Naive B cell (primary cell): ENCODE data around the gene RNF40. TPM values are rescaled to one million over a fixed set of nuclear protein-coding genes. Genes with fewer than 3 reads are reported as not detected.

Experiments used
- ATAC-seq, 2 donors: fragments of 150-1000 bp; cut with Tn5 transposase; 2 replicates each; pipeline ENCODE4 v1.10.0; 2021; ENCODE audit warnings: low read depth in 2 of 2, mild to moderate bottlenecking in 2 of 2, moderate library complexity in 2 of 2
- DNase-seq: peaks from one replicate; pipeline ENCODE4 v3.0.0; 2022
- H3K27ac Mint-ChIP-seq, 6 donors: one replicate each; pipeline ENCODE4 v1.8.0; 2020 to 2022; ENCODE audit warnings: mild to moderate bottlenecking in 6 of 6, mixed read lengths in 6 of 6, moderate library complexity in 5 of 6, inconsistent platforms in 2 of 6
- H3K27me3 Mint-ChIP-seq, 3 donors: one replicate each; pipeline ENCODE4 v1.8.0; 2021 to 2022; ENCODE audit warnings: mixed read lengths in 3 of 3, mild to moderate bottlenecking in 1 of 3
- H3K36me3 Mint-ChIP-seq, 2 donors: one replicate each; pipeline ENCODE4 v1.8.0; 2020 to 2022; ENCODE audit warnings: mixed read lengths in 2 of 2, inconsistent platforms in 1 of 2, mild to moderate bottlenecking in 1 of 2
- H3K4me1 Mint-ChIP-seq, 3 donors: one replicate each; pipeline ENCODE4 v1.8.0; 2020 to 2022; ENCODE audit warnings: mixed read lengths in 3 of 3, inconsistent platforms in 1 of 3, mild to moderate bottlenecking in 1 of 3, moderate library complexity in 1 of 3
- H3K4me3 Mint-ChIP-seq, 8 donors: one replicate each; pipeline ENCODE4 v1.8.0; 2020 to 2022; ENCODE audit warnings: mild to moderate bottlenecking in 8 of 8, mixed read lengths in 8 of 8, moderate library complexity in 8 of 8, inconsistent platforms in 2 of 8
- H3K9me3 Mint-ChIP-seq, 7 donors: one replicate each; pipeline ENCODE4 v1.8.0; 2020 to 2022; ENCODE audit warnings: mixed read lengths in 7 of 7, mild to moderate bottlenecking in 5 of 7, inconsistent platforms in 2 of 7, moderate library complexity in 1 of 7
- polyA plus RNA-seq, 6 donors: library from polyadenylated mRNA; unstranded; fragments of 300-500 nt; fragmentation: Illumina TruSeq; gene quantifications; one replicate each; pipeline ENCODE4 v1.2.3, GENCODE V29; 2021; ENCODE audit warnings: low read depth in 6 of 6

RNF40 gene
- polyA plus RNA-seq, 6 donors from 2014 or later = 15.0 to 51.6 (median 28.8) TPM

DNA sequence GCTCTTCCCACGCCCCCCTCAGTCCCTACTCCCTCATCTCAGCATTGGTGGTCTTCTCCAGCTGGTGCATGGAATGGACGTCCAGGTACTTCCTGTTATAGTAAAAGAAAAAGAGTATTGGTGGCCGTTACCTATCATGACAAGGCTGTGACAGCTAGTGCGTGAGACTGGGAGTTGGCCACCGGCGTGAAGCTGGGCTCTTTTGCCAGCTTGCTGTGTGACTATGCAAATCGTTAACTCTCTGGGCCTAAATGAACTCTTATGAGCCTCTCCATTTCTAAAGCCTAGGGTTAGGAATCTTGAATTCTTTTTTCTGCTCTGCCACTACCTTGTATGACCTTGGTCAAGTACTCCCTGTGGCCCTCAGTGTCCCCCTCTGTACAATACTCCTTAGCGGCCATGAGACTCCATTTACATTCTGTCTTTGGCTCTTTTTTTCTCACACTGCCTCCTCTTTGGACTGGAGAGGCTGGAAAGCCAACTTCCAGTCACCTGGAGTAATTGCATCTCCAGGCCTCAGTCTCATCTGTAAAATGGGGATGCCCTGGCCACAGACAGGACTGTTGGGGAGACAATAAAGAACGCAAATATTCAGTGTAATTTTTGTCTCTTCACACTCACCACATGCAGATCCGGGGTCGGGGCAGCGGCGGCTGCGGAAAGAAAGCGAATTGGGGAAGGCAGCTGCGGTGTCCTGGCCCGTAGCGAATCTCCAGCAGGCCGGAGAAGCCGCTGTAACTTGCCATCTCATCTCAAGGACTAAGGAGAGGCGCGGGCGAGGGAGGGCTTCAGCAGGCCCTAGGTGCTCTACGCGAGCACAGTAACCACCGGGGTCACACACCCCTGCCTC lies 1.3 kb upstream of the RNF40 start:
- H3K9me3 Mint-ChIP-seq = no peaks in the 10 kb centered on the region
- peaks cover 29 to 41% (median 38%) of the 10 kb centered on the region in 3 donors for H3K4me1 Mint-ChIP-seq
- no peak for DNase-seq
- H3K27me3 Mint-ChIP-seq = no peaks in the 10 kb centered on the region
- ATAC-seq = no peak
- peak overlapping the region; percentile 60 to 99 (median 94) for H3K27ac Mint-ChIP-seq
- H3K36me3 Mint-ChIP-seq = peaks cover 0 to 4% of the 10 kb centered on the region in 2 donors
- H3K4me3 Mint-ChIP-seq = peak overlapping the region; percentile 93 to 98 (median 98)

DNA sequence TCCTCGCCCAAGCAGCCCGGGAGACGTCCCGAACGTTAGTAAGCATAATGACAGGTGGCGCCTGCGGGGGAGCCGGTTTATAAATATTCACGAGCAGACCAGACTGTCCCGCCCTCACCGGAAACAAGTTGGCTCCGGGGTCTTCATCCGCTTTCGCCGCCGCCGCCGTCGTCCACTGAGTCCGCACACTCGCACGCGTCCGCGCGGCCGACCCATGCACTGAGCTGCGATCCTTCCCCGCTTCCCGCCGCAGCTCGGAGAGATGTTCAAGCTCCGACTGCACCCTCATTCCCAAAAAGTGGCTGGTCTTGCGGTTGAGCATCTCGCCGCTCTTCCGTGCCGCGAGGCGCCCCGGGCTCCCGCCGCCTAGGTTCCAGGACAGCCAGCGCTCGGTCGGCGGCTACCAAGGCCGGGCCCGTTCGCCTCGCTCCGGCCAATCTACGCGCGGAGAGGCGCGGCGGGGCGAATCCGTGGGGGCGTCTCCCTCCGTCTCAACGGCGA lies 645 bp upstream of the RNF40 start:
- Mint-ChIP-seq H3K4me1 (peaks cover 29 to 41% (median 38%) of the 10 kb centered on the region in 3 donors), H3K36me3 (peaks cover 0 to 4% of the 10 kb centered on the region in 2 donors), H3K27ac (peak overlapping the region; percentile 90 to 99 (median 96)), H3K9me3 (no peaks in the 10 kb centered on the region), H3K27me3 (no peaks in the 10 kb centered on the region), H3K4me3 (peak overlapping the region; percentile 93 to 98 (median 98))
- DNase-seq = peak; percentile 63
- ATAC-seq = peak; percentile 46 to 57

DNA sequence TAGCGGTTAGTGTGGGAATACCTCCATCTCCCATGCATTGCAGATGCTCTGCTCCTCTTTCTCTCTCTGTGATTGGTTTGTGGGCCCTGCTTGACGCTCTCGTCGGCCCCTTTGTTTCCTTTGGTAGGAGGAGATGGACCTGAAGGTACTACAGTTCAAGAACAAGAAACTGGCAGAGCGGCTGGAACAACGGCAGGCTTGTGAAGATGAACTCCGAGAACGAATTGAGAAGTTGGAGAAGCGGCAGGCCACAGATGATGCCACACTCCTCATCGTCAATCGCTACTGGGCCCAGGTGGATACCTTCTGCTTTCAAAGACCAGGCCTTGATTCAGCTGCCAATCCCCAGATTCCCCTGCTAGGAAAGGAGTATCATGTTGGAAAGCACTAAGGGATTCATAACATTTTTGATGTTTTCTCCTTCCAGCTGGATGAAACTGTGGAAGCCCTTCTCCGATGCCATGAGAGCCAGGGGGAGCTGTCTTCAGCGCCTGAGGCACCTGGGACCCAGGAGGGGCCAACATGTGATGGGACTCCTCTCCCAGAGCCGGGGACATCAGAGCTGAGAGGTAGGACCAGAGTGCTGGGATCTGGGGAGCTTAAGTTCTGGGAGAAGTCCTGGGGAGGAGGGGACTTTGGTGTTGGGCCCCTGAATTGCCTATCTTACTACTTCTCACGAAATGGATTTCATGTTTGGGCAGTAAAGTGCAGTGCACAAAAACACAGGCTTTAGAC lies 1.0 kb downstream of the RNF40 start:
- DNase-seq = no peak
- H3K9me3 Mint-ChIP-seq = no peaks in the 10 kb centered on the region
- peak overlapping the region; percentile 93 to 98 (median 98) for H3K4me3 Mint-ChIP-seq
- peaks cover 29 to 41% (median 38%) of the 10 kb centered on the region in 3 donors for H3K4me1 Mint-ChIP-seq
- peaks cover 8 to 9% of the 10 kb centered on the region in 2 donors for H3K36me3 Mint-ChIP-seq
- H3K27ac Mint-ChIP-seq = peak overlapping the region in 4 of 6 donors; percentile 91 to 98 (median 96)
- no peaks in the 10 kb centered on the region for H3K27me3 Mint-ChIP-seq
- no peak for ATAC-seq

DNA sequence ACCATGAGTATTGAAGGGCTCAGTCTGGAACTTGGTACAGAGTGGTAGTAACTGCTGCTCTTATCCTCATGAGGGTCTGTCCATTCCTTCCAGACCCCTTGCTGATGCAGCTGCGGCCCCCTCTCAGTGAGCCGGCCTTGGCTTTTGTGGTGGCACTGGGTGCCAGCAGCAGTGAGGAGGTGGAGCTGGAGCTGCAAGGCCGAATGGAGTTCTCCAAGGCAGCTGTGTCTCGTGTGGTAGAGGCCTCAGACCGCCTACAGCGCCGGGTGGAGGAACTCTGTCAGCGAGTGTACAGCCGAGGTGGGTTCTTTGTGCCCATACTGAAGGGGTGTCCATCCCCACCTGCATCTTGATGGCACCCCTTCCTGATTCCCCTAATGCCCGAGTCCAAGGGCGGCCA lies 2.0 kb downstream of the RNF40 start:
- DNase-seq (no peak), ATAC-seq (no peak)
- H3K36me3 Mint-ChIP-seq = peaks cover 16 to 17% of the 10 kb centered on the region in 2 donors
- peak overlapping the region in 6 of 8 donors; percentile 44 to 98 (median 95) for H3K4me3 Mint-ChIP-seq
- H3K4me1 Mint-ChIP-seq = peaks cover 29 to 34% (median 33%) of the 10 kb centered on the region in 3 donors
- H3K9me3 Mint-ChIP-seq = no peaks in the 10 kb centered on the region
- H3K27me3 Mint-ChIP-seq = no peaks in the 10 kb centered on the region
- no peak overlapping the region for H3K27ac Mint-ChIP-seq

DNA sequence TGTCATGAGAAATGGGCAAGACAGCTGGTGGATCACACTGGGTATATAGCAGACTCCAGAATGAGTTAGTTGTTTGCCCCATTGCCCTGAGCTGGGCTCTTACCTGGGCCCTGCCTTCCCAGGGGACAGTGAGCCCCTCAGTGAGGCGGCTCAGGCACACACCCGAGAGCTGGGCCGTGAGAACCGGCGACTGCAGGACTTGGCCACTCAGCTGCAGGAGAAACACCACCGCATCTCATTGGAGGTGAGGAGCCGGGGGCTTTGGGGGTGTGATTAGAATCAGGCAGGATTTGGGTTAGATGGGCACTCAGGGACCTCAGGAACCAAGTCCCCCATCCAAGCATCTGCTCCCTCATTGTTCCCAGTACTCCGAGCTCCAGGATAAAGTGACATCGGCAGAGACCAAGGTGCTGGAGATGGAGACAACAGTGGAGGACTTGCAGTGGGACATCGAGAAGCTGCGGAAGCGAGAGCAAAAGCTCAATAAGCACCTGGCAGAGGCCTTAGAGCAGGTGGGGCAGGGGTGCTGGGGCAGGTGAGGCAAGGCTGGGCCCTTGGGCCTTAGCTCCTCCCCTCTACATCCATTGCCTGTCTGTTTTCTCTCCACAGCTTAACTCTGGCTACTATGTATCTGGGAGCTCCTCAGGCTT lies 2.8 kb downstream of the RNF40 start:
- Mint-ChIP-seq H3K9me3 (no peaks in the 10 kb centered on the region), H3K4me3 (peak overlapping the region in 3 of 8 donors; percentile 30 to 77 (median 44)), H3K4me1 (peaks cover 26 to 32% (median 28%) of the 10 kb centered on the region in 3 donors), H3K27me3 (no peaks in the 10 kb centered on the region), H3K27ac (peak overlapping the region in 1 of 6 donors; percentile 72), H3K36me3 (peaks cover 17% of the 10 kb centered on the region in 2 donors)
- ATAC-seq (no peak), DNase-seq (no peak)

DNA sequence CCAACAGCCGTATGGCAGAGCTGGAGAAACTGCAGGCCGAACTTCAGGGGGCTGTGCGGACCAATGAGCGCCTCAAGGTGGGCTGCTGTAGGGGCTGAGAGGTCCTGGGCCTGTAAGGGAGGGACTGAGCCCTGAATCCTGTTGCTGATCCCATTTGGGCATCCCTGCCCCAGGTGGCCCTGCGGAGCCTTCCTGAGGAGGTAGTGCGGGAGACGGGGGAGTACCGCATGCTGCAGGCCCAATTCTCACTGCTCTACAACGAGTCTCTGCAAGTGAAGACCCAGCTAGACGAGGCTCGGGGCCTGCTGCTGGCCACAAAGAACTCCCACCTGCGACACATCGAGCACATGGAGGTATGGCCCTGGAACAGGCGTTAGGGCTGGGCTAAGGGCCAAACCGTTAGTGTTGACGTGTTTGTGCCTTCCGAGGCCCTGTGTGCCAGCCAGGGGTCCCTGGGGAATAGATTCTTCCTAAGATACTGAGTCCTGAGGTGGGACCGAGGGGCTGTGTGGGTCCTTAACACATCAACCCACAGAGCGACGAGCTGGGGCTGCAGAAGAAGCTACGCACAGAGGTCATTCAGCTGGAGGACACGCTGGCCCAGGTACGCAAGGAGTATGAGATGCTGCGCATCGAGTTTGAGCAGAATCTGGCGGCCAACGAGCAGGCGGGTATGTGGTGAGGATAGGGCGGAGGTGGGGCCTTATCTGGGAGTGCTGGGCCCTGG lies 4.2 kb downstream of the RNF40 start:
- Mint-ChIP-seq H3K4me1 (peaks cover 16 to 22% (median 21%) of the 10 kb centered on the region in 3 donors), H3K36me3 (peaks cover 17% of the 10 kb centered on the region in 2 donors), H3K27me3 (no peaks in the 10 kb centered on the region), H3K4me3 (peak overlapping the region in 1 of 8 donors; percentile 43), H3K27ac (no peak overlapping the region), H3K9me3 (no peaks in the 10 kb centered on the region)
- no peak for ATAC-seq
- DNase-seq = no peak

DNA sequence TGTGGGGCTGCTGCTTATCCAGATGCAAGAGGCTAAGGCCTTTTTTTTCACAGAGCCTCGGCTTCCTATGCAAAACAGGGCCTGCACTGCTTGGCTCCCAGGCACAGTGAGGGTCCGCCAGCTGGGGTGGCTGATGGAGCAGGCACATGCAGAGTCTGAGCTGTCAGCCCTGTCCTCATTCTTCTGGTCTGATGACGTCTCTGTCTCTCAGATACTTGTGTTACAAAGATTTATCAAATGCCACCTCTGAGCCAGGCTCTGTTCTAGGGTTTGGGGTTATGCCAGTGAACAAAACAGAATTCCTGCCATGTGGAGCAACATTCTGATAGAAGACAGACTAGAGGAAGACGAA lies 4.8 kb downstream of the RNF40 start:
- Mint-ChIP-seq H3K4me3 (peak overlapping the region in 2 of 8 donors; percentile 43 to 69), H3K36me3 (peaks cover 17 to 20% of the 10 kb centered on the region in 2 donors), H3K4me1 (peaks cover 16 to 22% (median 20%) of the 10 kb centered on the region in 3 donors), H3K27me3 (no peaks in the 10 kb centered on the region), H3K9me3 (no peaks in the 10 kb centered on the region), H3K27ac (no peak overlapping the region)
- no peak for ATAC-seq
- DNase-seq = no peak

DNA sequence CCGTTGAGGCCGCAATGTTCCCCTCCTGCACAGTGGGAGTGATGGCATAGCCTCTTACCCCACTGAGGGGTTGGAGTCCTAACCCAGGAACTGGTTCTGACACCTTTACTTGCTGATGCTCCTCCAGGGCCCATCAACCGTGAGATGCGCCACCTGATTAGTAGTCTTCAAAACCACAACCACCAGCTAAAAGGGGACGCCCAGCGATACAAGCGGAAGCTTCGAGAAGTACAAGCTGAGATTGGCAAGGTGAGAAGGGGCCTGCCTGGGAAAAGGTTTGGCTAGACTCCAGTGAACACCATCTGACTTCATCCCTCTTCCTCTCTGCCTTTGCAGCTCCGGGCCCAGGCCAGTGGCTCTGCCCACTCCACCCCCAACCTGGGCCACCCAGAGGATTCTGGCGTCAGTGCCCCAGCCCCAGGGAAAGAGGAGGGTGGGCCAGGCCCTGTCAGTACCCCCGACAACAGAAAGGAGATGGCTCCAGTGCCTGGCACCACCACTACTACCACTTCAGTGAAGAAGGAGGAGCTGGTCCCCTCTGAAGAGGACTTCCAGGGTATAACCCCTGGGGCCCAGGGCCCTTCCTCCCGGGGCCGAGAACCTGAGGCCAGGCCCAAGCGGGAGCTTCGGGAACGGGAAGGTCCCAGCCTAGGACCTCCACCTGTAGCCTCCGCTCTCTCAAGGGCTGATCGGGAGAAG lies 5.8 kb downstream of the RNF40 start:
- peak; percentile 66 to 79 for ATAC-seq
- DNase-seq = no peak
- no peaks in the 10 kb centered on the region for H3K27me3 Mint-ChIP-seq
- H3K9me3 Mint-ChIP-seq = no peaks in the 10 kb centered on the region
- peaks cover 17 to 30% of the 10 kb centered on the region in 2 donors for H3K36me3 Mint-ChIP-seq
- H3K27ac Mint-ChIP-seq = no peak overlapping the region
- H3K4me3 Mint-ChIP-seq = no peak overlapping the region
- H3K4me1 Mint-ChIP-seq = peaks cover 17 to 24% (median 22%) of the 10 kb centered on the region in 3 donors

DNA sequence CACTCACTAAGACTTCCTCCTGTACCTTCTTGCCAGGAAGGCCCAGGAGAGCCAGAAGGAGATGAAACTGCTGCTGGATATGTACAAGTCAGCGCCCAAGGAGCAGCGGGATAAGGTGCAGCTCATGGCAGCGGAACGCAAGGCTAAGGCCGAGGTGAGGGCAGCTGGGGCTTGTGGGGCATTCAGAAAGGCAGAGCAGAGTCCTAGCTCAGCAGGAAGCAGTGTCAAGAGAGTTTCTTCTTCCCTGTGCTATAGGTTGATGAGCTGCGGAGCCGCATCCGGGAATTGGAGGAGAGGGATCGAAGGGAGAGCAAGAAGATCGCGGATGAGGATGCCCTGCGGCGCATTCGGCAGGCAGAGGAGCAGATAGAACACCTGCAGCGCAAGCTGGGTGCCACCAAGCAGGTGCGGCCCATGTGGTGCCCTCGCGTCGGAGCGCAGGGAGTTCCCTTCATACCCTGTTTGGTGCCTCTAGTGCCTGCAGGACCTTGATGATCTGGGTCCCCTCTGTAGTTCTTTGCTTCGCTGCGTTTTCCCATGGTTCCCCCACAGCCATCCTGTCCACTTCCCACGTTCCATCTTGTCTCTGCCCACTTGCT lies 6.6 kb downstream of the RNF40 start:
- peaks cover 17 to 32% of the 10 kb centered on the region in 2 donors for H3K36me3 Mint-ChIP-seq
- DNase-seq (no peak), ATAC-seq (no peak)
- H3K4me3 Mint-ChIP-seq = no peak overlapping the region
- peaks cover 16 to 20% (median 19%) of the 10 kb centered on the region in 3 donors for H3K4me1 Mint-ChIP-seq
- no peaks in the 10 kb centered on the region for H3K27me3 Mint-ChIP-seq
- H3K9me3 Mint-ChIP-seq = no peaks in the 10 kb centered on the region
- peak overlapping the region in 2 of 6 donors; percentile 75 to 96 for H3K27ac Mint-ChIP-seq

DNA sequence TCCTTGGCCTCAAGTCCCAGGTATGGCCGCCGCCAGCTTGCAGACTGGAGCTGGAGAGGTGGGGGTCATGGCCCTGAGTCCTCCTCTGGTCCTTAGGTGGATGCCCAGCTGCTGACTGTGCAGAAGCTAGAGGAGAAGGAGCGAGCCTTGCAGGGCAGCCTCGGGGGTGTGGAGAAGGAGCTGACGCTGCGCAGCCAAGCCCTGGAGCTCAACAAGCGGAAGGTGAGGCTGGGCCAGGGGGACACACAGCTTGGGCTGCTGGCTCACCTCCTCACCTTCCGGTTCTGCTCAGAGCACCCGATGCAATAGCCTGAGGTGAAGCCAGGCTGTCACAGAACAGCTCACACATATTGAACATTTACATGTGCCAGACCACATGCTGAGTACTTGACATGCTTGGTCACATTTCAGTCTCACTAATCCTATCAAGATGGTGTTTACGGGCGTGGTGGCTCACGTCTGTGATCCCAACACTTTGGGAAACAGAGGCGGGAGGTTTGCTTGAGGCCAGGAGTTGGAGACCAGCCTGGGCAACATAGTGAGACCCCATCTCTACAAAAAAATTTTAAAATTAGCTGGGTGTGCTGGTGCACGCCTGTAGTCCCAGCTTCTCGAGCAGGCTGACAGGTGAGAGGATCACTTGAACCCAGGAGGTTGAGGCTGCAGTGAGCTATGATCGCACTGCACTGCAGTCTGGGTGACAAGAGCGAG lies 7.4 kb downstream of the RNF40 start:
- peak overlapping the region in 1 of 8 donors; percentile 29 for H3K4me3 Mint-ChIP-seq
- H3K27me3 Mint-ChIP-seq = no peaks in the 10 kb centered on the region
- DNase-seq (no peak), ATAC-seq (peak; percentile 32 to 75)
- no peaks in the 10 kb centered on the region for H3K9me3 Mint-ChIP-seq
- H3K4me1 Mint-ChIP-seq = peaks cover 16 to 23% (median 22%) of the 10 kb centered on the region in 3 donors
- H3K36me3 Mint-ChIP-seq = peaks cover 17 to 32% of the 10 kb centered on the region in 2 donors
- H3K27ac Mint-ChIP-seq = peak overlapping the region in 1 of 6 donors; percentile 42

DNA sequence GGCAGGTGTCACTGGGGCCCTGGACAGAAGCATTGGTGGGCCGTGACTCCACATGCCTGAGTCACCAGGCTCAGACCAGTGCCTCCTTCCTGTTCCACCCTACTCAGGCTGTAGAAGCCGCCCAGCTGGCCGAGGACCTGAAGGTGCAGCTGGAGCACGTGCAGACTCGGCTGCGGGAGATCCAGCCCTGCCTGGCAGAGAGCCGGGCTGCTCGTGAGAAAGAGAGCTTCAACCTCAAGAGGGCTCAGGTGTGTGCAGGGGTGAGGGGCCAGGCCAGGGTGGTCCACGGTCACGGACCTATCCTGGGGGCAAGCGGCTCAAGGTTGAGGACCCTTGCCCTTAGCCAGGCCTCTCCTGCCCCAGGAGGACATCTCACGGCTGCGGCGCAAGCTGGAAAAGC lies 9.6 kb downstream of the RNF40 start:
- peaks cover 12 to 32% of the 10 kb centered on the region in 2 donors for H3K36me3 Mint-ChIP-seq
- H3K4me1 Mint-ChIP-seq = peaks cover 20 to 41% (median 38%) of the 10 kb centered on the region in 3 donors
- H3K9me3 Mint-ChIP-seq = no peaks in the 10 kb centered on the region
- peak overlapping the region in 1 of 8 donors; percentile 45 for H3K4me3 Mint-ChIP-seq
- DNase-seq = no peak
- no peak overlapping the region for H3K27ac Mint-ChIP-seq
- no peak for ATAC-seq
- H3K27me3 Mint-ChIP-seq = peaks cover 0 to 2% (median 2%) of the 10 kb centered on the region in 3 donors
